Measurements from ENCODE around the gene TMEM119. TPM values are rescaled to one million over a fixed set of nuclear protein-coding genes. Genes with fewer than 3 reads are reported as not detected.

Gene TMEM119
- total RNA-seq (1 to 10 TPM in 5 of 7 donors, under 1 TPM in 2; 0.25 to 3.9 (median 1.7) TPM), polyA plus RNA-seq (10 to 100 TPM in 1 of 2 donors, 1 to 10 TPM in 1; 2.0 to 12.3 TPM)
- long read RNA-seq, donor 1, partial matches to known transcripts, result 0 of 8 reads
- long read RNA-seq, donor 1, other reads (novel, unspliced or antisense), result 5 of 8 reads
- long read RNA-seq, donor 2, partial matches to known transcripts, result 0 of 1 reads
- long read RNA-seq, donor 2, other reads (novel, unspliced or antisense), result 0 of 1 reads
- long read RNA-seq, donor 3, transcript TMEM119-201 (2 exons, 2,707 nt), result major isoform, 8 of 17 reads
- long read RNA-seq, donor 3, partial matches to known transcripts, result 1 of 17 reads
- long read RNA-seq, donor 3, other reads (novel, unspliced or antisense), result 7 of 17 reads

GRCh38 chr12:108597559-108598471 is at the start of gene TMEM119:
Gene TMEM119, minus strand, starts transcription at chr12:108598084. Its CDS starts 5,701 bp downstream, at chr12:108592383.
- TF ChIP-seq POLR2A (IDR thresholded peaks at IDR 0.05) (no peak), CTCF (IDR thresholded peaks at IDR 0.05) (no peak), EP300 (IDR thresholded peaks at IDR 0.05) (no peak)
- Histone ChIP-seq H3K36me3 (no peaks in the 10 kb centered on the region), H3K9me3 (no peaks in the 10 kb centered on the region), H3K27me3 (no peaks in the 10 kb centered on the region), H3K4me3 (no peak within 1 kb of the TSS), H3K27ac (no peak within 1 kb of the TSS), H3K4me1 (ENCODE audit: insufficient read depth) (no peaks in the 10 kb centered on the region)
- intact Hi-C loops (cut with DNase I), result no loop called here
- WGBS, 3 donors, result 13 to 17% (median 16%) methylated on average over 24 to 27 of the region's 27 CpGs
- DNase-seq, result no peak

GRCh38 chr12:108646600-108647579 is 49.0 kb upstream of the TMEM119 start:
- Histone ChIP-seq H3K4me1 (ENCODE audit: insufficient read depth) (peaks cover 19% of the 10 kb centered on the region), H3K27me3 (no peaks in the 10 kb centered on the region), H3K4me3 (no peak overlapping the region), H3K27ac (no peak overlapping the region), H3K36me3 (no peaks in the 10 kb centered on the region), H3K9me3 (no peaks in the 10 kb centered on the region)
- intact Hi-C loops (cut with DNase I), result no loop called here
- WGBS, 3 donors, result 35 to 45% (median 38%) methylated on average over 10 of the region's 10 CpGs
- TF ChIP-seq EP300 (IDR thresholded peaks at IDR 0.05), result no peak
- no peak for TF ChIP-seq POLR2A (IDR thresholded peaks at IDR 0.05)
- no peak for TF ChIP-seq CTCF (IDR thresholded peaks at IDR 0.05)
- no peak for DNase-seq

- WGBS, 3 donors, result 85 to 93% (median 89%) methylated on average over 15 of the region's 15 CpGs
- Histone ChIP-seq H3K4me1 (ENCODE audit: insufficient read depth) (peaks cover 19% of the 10 kb centered on the region), H3K27me3 (no peaks in the 10 kb centered on the region), H3K4me3 (no peak overlapping the region), H3K36me3 (no peaks in the 10 kb centered on the region), H3K27ac (peak overlapping the region in 1 of 2 donors; percentile 6), H3K9me3 (no peaks in the 10 kb centered on the region)
- TF ChIP-seq EP300 (IDR thresholded peaks at IDR 0.05) (no peak), CTCF (IDR thresholded peaks at IDR 0.05) (no peak), POLR2A (IDR thresholded peaks at IDR 0.05) (no peak)
- intact Hi-C loops (cut with DNase I), result no loop called here
- DNase-seq, result no peak
Measured at GRCh38 chr12:108645686-108646599, 48.1 kb upstream of the TMEM119 start.

All from ovary (tissue), 10 donors.